GM19238 (cell line): ENCODE measurements around the gene NOTCH1.
A peak's percentile ranks its signal among the peaks of the same experiment; 100 is the strongest.

ENCODE experiments used
- DNase-seq: peaks from one replicate; pipeline ENCODE4 v3.0.0; 2011; ENCODE audit warnings: low spot score; ENCODE audit not compliant: insufficient read length

The NOTCH1 gene

DNA sequence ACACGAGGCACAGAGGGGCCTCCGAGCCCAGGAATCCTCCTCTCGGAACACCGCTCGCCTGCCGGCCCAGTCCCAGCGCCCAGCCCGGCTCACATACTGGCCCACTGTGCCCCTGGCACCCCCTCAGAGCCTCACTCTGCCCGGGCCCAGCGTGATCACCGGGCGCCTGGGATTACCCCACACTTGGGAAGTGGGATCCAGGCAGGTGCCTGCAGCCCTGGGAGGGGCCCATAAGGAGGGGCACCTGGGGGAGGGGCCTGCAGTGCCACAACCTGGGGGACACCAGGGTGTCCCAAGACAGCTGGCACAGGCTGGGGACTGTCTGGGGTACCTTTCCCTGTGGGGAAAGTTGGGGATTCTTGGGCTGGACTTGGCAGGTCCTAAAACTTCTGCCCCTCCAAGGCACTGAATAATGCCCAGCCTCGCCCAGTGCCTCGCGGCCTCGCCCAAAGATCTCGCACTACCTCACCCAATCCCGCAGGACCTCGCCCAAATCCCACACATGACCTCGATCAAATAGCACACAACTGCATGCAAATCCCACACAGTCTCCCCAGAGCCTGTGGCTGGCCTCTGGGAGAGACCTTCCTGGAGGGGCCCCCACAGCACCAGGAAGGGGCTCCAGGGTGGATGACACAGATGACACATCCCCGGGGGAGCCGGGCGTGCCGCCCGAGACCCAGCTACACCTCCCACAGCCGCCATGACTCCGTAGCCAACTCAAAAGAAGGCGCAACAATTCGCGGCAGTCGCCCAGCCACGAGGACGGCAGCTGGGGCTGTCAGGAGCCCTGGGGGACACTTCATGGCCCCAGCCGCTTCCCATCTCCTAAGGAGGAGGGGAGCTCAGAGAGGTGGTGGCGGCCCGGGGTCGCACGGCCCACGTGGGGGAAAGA, 13.7 kb downstream of the NOTCH1 start:
- no peak for DNase-seq

DNA sequence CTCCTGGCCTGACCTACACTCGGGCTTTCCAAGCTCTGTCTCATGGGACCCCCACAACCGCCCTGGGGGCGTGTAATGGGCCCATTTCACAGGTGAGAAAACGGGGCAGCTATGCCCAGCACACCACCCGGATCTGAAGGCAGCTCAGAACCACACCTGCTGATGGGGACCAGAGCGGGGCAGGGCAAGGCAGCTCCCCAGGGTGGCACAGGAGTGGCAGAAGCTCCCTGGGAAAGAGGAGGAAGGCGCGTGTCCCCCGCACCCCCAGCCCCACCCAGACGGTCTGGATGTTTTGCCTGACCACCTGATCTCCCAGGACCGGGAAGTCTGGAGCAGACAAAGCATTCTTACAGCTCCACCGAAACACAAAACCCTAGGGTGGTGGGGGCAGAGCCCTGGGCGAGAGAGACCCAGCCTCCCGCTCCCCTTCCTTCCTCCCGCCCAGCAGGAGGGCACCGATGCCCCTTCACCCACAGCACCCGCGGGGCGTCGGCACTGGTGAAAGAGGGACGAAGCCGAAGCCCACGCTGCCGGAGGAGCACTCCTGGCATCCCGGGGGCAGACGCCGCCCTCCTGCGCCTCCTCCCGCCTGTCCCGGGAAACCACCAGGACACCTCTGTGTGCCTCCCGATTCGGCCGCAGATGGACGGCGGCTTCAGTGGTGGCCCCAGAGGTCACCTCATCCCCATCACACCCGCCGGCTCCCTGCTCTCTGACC, 14.5 kb downstream of the NOTCH1 start:
- no peak for DNase-seq

DNA sequence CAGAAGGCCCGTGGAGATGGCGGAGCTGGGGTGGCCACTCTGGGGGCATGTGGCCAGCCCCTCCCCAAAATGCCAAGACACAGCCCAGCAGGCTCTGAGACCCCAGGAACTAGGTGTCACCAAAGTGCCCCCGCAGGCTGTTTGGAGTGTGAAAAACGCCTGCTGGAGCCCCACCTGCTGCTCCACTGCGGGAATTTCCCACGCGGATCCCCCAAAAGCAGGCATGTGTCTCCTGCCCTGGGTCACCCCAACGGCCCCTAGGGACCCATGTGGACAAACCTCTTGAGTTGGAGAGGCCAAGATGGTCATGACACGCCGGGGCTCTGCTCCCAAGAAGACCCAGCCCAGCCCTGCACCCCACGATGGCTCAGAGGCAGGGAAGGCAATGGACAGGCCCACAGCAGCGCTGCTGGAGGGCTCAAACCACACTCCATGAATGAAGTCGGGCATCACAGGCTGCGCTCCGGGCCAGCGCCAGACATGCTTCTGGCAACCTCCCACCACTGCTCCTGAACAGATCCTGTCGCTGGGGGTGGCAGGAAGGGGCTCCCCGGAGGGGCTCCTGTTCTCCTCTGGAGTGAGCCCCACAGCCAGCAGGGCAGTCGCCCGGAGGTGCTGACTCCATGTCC, 15.3 kb downstream of the NOTCH1 start:
- no peak for DNase-seq

DNA sequence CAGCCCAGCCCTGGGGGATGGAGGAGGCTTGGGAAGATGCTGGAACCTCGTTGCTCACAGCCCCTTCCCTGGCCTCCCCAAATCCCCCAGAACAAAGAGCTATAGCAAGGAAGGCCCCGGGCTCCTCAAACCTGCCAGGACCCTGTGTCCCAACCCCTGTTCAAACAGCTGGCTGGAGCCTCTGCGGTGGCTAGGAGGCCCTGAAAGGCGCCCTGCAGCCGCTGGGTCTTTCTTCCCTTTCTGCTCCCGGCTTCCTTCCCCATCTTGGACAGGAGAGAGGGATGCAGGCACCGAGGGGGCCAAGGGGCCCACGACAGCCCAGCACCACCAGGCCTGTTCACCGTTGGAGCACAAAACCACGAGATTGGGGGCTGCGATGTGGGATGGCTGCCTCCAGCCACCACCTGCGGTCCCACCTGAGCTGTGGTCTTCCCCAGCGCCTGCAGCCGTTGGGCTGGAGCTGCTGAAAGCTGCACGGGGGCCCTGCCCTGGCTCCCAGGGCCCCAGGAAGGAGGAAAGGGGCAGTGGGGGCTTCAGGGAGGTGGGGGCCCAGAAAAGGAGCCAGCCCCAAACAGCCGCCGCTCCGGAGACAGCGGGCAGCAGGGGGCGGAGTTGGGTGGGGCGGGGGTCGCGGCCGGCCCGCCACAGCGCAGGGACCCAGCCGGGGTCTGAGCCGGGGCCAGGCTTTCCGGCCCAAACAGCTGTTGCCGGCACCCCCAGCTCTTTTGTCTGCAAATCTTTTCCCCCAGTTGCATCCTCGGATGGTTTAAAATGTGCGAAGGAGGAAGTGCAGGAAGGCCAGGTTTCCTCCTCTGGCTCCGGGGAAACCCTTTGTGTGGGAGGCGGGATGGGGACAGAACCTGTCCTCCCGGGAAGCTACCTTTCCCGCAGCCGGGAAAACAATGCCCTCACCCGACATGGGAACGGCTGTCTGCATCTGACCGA, 16.1 kb downstream of the NOTCH1 start:
- no peak for DNase-seq

DNA sequence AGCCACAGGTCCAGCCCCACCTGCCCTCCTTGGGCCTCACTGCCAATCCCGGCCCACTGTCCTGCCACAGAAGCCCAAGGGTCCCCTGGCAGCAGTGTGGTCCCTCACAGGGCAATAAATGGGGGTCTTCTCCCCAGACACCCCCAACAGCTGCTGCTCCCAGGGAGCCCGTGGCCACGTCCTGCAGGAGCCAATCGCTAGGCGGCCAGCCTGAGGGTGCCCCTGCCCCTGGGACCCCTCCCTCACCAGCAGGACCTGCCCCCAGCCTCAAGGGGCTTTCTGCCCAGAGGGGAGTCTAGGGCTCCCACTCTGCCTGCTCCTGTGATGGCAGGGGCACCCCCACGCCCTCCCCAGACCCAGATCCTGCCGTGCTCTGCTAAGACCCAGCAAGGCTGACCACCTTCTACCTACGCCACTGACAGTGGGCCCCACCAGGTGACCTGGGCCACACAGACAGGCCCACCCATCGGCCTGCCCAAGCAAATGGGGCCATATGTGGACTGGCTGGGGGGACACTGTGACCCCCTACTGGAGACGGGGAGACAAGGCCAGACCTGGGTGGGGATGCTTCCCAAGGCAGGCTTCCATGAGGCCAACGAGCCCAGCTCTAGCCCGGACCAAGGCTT, 17.0 kb downstream of the NOTCH1 start:
- DNase-seq = no peak

DNA sequence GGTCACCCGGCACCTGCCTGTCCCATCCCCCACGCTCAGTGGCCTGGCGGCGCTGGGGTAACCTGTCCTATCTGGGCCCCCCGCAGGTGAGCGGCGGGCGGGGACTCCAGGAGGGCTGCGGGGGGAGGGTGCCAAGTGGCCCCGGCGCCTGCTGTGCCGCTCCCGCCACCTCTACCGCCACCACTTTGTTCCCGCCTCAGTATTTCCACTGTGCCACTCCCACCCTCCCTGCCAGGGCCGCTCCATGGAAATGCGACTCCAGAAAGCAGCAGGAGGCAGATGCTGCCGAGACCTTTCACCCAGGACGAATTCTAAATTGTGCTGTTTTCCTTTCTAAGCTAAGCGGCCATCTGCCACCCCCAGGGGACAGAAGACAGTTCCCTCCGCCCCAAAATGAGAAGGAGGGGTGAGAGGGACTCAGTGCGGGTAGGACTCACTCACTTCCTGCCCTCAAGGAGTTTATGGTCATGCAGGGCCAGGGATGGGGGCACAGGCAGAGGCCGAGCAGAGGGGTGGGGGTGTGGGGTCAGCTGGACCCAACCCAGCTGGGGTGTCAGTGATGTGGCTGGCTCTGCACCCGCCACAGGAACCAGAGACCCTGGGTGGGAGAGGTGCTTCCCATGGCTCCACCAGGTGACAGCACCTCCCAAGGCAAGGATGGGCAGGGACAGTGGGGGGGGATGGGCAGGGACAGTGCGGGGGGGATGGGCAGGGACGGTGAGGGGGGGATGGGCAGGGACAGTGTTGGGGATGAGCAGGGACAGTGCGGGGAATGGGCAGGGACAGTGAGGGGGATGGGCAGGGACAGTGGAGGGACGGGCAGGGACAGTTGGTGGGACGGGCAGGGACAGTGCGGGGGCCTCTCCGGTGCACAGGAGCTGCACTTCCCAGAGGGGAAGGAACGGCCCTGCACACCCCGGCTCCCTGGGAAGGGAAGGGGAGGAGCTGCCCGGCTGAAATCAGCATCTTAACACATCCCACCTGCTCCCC, 17.8 kb downstream of the NOTCH1 start:
- DNase-seq = peak; percentile 56

DNA sequence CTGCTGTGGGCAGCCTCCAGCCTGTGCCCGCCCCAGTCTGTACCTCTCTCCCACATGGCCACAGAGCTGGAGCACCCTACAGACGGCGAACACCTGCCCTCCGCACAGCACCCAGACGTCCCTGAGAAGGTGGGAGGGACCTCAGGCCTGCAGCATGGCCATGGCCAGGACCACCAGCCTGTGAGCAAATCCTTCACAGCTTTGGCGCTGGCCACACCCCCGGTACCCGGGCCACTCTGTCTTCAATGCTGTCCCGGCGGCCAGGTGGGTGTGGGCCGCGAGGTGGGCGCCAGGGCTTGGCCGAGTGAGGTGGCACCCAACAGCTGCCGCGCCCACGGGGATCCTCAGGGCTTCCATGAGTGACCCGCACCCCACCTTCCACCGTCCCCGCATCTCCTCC, 18.7 kb downstream of the NOTCH1 start:
- DNase-seq = no peak

DNA sequence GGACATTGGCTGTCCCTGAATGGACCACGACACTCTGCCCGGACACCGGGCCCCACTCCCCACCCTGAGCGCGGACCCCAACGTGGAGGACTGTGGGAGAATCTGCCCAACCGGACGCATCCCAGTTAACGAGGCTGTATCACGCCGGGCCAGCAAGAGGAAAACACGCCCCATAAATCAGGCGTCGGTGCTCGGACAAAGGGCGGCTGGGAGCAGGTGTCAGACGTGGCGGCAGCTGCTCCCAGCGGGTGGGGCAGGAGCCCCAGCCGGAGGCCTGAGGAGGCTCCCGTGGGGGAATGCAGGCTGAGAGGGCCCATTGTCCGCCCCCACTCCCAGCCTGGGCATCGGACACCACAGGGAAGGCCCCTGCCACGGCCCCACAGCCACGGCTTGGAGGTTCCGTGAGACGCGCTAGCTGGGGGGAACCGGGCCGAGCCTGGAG, 19.2 kb downstream of the NOTCH1 start:
- no peak for DNase-seq

DNA sequence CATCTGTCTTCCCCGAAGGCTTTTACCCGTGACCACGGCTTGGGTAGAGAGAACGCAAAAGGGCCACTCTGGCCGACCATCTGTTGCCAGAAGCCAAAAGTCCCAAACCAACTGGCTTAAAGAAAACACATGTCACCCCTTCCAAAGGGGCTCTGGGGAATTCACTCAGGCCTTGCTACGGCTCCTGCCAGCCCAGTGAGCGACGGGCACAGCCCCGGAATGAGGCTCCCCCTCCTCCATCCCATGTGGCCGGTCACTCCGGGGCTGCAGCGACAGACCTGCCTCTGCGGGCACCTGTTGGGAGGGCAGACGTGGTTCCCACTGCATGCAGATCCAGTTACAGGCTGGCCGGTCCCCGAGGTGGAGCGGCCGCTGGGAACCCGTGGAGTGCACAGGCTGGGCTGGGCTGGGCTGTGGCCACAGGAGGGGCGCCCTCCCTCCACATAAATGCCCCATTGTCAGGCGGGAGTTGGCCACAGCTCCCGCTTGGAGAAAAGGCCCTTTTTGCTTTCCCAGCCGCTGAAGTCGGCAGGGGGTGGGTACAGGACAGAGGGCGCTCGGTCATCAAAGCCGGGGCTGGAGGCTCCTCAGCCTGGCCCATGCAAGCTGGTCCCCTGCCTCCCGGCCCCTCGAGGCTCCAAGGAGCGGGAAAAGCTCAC, 19.9 kb downstream of the NOTCH1 start:
- DNase-seq = no peak

DNA sequence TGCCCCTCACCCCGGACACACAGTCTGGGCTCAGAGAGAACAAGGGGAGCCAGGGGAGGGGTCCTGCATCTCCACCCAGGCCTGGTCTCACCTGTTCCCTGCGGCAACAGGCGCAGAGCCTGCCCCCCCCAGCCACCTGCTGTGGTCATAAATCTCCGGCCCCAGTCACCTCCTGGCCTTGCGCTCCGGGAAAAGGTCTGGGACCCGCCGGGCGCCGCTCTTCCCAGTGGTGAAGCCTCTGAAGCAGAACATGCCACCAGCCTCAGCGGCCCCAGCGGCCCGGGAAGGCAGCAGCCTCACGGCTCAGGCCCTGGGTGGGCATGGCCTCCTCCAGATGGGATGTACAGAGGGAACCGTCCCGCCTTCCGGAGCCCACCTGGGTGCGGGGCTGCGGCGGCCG, 20.6 kb downstream of the NOTCH1 start:
- DNase-seq = no peak

DNA sequence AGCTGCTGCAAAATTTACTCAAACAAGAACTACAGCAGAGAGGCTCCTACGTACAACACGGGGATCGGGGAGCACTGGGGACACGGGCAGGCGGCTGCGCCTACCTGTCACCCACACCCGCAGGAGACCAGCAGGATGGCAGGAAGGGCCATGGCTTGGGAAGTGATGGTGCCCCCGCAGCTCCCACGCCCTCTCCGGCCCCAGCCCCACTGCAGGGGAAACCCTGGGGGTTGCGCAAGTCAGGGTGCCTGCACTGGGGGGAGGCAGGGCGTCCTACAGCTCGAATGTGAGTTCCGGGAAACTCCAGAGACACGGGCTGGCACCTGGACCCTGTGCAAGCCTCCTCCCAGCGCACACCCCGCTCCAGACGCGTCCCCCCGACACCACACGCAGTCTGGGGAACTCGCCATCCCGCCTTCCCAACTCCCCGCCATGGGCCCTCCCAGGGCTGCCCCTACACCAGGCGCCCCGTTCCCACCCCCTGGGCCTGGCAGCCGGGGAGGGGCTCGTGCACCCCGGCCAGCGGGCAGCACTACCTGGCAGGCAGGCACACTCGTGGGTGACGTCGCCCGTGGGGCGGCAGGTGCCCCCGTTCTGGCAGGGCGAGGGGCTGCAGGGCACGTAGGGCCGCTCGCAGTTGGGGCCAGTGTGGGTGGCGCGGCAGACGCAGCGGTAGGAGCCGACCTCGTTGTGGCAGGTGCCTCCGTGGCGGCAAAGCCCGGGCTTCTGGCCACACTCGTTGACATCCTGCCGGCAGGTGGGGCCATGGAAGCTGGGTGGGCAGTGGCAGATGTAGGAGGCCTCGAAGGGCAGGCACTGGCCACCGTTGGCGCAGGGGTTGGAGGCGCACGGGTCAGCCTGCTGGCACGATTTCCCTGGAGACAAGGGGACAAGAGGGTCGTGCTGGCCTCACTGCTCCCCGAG, 23.3 kb downstream of the NOTCH1 start:
- no peak for DNase-seq

DNA sequence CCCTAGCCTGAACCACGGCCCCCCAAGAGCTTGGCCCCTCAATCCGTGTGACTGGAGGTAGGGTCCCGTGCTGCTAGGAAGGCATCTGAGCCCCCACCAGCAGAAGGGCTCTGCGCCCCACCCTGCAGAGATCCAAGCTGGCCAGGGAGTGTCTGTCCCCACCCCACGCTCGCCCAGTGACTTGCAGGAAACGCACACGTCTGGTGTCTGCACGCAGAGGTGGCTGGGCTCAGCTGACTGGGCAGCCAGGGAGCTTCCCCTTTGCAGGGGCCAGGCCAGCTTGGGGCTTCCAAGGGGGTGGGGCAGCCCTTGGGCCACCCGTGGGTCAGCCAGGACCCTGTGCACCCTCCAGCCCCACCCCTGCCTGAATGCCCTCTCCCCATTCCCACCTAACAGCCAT, 24.3 kb downstream of the NOTCH1 start:
- no peak for DNase-seq

DNA sequence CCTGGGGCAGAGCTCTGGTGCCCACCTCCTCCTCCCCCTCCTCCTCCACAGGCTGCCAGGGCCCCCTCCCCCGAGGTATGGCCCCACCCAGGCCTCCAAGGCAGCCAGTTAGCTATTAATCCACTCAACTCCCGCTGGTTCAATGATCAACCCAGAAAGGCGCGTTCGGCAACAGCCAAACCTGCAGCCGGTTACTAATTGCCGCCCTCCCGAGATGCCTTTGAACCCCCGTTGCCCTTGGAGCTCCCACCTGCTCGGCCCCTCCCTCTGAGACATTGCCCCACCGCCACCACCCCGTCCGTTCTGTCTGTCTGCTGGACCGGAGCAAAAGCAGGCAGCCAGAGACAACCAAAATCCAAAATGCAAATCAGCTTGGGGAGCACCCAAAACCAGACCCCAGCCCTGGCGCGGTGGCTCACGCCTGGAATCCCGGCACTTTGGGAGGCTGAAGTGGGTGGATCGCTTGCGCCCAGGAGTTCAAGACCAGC, 25.8 kb downstream of the NOTCH1 start:
- DNase-seq = no peak

DNA sequence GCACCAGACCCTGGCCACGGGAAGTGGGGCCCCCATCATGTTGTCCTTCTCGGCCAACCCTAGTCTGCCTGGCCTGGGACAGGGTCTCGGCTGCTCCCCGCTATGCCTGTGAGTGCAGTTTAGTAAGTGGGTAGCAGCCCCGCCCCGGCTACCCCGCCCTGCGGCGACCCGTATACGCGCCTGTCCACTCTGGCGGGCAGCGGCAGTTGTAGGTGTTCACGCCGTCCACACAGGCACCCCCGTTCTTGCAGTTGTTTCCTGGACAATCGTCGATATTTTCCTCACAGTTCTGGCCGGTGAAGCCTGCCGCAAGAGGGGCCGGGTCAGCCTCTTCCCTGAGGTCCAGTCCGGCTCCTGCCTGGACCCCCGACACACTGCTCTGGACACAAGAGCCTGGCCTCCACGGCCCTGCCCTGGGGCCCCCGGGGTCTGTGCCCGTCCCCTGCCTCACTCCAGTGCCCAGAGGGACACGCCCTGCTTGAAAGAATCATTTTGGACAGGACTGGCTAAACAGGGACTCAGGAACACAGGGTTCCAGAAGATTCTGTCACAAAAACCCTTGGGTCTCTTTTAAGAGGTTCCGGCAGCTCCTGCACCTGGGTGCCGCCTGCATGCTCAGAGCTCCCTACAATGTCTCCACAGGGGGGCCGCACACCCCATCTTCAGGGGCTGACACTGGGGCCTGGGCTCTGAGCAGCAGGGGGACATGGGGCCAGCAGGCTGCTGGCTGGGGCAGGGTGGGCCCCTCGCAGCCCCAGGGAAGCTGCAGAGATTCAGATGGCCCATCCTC, 26.4 kb downstream of the NOTCH1 start:
- no peak for DNase-seq

DNA sequence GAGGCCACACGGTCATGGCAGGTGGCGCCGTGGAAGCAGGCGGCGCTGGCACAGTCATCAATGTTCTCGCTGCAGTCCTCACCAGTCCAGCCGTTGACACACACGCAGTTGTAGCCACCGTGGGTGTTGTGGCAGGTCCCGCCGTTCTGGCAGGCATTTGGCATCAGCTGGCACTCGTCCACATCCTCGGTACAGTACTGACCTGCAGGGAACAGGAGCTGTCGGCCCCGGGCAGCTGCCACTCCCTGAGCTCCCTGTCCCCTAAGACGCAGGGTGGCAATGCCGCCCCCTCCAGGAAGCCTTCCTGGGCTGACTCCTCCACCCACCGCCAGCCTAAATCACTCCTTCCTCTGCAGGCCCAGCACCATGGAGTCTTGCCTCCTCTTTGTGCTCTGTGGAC, 27.2 kb downstream of the NOTCH1 start:
- DNase-seq = no peak

DNA sequence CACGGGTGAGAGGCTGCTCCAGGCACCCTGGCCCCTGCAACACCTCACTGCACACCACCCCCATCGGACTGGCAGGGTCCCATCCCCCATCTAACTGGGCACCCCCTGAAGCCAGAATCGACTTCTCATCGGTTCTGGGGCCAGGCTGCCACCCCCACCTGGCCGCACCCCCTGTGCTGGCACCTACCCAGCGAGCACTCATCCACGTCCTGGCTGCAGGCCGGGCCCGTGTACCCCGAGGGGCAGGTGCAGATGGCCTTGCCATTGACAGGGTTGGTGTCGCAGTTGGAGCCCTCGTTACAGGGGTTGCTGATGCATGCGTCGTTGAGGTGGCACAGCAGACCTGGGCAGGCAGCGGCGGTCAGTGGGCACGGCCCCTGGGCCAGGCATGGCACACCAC, 27.9 kb downstream of the NOTCH1 start:
- no peak for DNase-seq
